HT-29 (cell line): ENCODE measurements around the gene RAD51B. TPM values are rescaled to one million over a fixed set of nuclear protein-coding genes. Genes with fewer than 3 reads are reported as not detected.
"Not testable (repeated sequence)": the region's sequence is repeated elsewhere in the genome, so short reads cannot be mapped to it uniquely, and the experiment has no call there.

Experiments
- DNase-seq: peaks from one replicate; pipeline ENCODE4 v3.0.0-alpha.2; 2015; ENCODE audit warnings: low spot score
- total RNA-seq: library from RNA; depleted of rRNA; stranded (reverse); fragments of >200 nt; shearing (Covaris generic); gene quantifications from 2 replicates; pipeline ENCODE4 v1.2.3, GENCODE V29; 2014

Gene RAD51B
- total RNA-seq, 1 experiment from 2014 or later = 5.9 TPM

GRCh38 chr14:68074765-68075381, 255.3 kb downstream of the RAD51B start:
- no peak for DNase-seq

GRCh38 chr14:68075382-68076029, 255.9 kb downstream of the RAD51B start:
- no peak for DNase-seq

GRCh38 chr14:68076451-68076850, 256.9 kb downstream of the RAD51B start:
- DNase-seq = no peak

GRCh38 chr14:68079941-68080697, 260.5 kb downstream of the RAD51B start:
- DNase-seq = no peak

GRCh38 chr14:68081489-68081888, 261.9 kb downstream of the RAD51B start:
- DNase-seq = no peak

GRCh38 chr14:68082698-68083291, 263.2 kb downstream of the RAD51B start:
- DNase-seq = no peak

GRCh38 chr14:68084256-68084655, 264.7 kb downstream of the RAD51B start:
- DNase-seq = peak; percentile 11

GRCh38 chr14:68085742-68086141, 266.2 kb downstream of the RAD51B start:
- DNase-seq = no peak

GRCh38 chr14:68088451-68088854, 268.9 kb downstream of the RAD51B start:
- no peak for DNase-seq

GRCh38 chr14:68089146-68089731, 269.7 kb downstream of the RAD51B start:
- DNase-seq = no peak

GRCh38 chr14:68094158-68094557, 274.6 kb downstream of the RAD51B start:
- DNase-seq = no peak

GRCh38 chr14:68094752-68095151, 275.2 kb downstream of the RAD51B start:
- DNase-seq = no peak

GRCh38 chr14:68097727-68098126, 278.1 kb downstream of the RAD51B start:
- DNase-seq = no peak

- DNase-seq = no peak
Measured at GRCh38 chr14:68098834-68099233, 279.3 kb downstream of the RAD51B start.

GRCh38 chr14:68099495-68100045, 280.0 kb downstream of the RAD51B start:
- DNase-seq = no peak

GRCh38 chr14:68101715-68102301, 282.2 kb downstream of the RAD51B start:
- not testable (repeated sequence) for DNase-seq

- DNase-seq = no peak
Measured at GRCh38 chr14:68103853-68104252, 284.3 kb downstream of the RAD51B start.

- DNase-seq = no peak
Measured at GRCh38 chr14:68104518-68104917, 284.9 kb downstream of the RAD51B start.

GRCh38 chr14:68105816-68106215, 286.2 kb downstream of the RAD51B start:
- DNase-seq = no peak

- no peak for DNase-seq
Measured at GRCh38 chr14:68106456-68106855, 286.9 kb downstream of the RAD51B start.

GRCh38 chr14:68106905-68107304, 287.3 kb downstream of the RAD51B start:
- DNase-seq = no peak
